Superior temporal gyrus (tissue), 1 donor: ENCODE measurements around the gene C2orf92.
A peak's percentile ranks its signal among the peaks of the same experiment; 100 is the strongest.
"Not testable (repeated sequence)": the region's sequence is repeated elsewhere in the genome, so short reads cannot be mapped to it uniquely, and the experiment has no call there.

Source experiments
- DNase-seq: peaks from one replicate; pipeline ENCODE4 v3.0.0-alpha.2; 2016; ENCODE audit errors: extremely low spot score

The C2orf92 gene

DNA sequence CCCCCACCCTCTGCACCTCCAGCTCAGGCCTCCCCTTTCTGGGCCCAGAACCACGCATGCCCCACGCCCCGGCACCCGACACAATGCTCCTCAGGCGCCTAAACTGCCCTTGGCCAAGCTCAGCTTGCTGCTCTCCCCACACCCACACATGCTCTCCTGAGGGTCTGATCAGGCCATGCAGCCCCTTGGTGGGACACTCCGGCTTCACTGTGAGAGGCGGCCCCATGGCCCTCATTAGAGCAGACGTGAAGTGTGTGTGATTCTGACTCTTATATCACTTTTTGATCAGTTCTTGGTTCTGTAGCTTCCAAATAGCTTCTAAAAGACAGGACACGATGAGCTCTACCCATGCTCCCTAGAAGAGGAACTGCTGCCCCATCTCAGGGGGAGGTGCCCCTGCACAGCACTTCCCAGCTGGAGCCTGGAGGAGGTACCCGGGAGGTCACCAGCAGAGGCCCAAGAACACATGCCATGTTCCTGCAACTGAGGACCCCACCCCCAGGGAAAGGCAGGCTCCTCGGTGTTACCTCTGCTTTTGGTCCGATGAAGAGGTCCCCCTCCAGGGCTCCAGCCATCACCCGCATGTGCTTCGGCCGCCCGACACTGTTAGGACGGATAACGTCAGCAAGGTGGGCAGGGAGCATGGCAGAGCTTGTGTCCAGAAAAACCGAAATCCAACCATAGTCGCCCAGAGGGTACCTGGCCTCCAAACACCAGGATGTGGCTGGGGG lies 9.3 kb upstream of the C2orf92 start:
- DNase-seq = no peak

DNA sequence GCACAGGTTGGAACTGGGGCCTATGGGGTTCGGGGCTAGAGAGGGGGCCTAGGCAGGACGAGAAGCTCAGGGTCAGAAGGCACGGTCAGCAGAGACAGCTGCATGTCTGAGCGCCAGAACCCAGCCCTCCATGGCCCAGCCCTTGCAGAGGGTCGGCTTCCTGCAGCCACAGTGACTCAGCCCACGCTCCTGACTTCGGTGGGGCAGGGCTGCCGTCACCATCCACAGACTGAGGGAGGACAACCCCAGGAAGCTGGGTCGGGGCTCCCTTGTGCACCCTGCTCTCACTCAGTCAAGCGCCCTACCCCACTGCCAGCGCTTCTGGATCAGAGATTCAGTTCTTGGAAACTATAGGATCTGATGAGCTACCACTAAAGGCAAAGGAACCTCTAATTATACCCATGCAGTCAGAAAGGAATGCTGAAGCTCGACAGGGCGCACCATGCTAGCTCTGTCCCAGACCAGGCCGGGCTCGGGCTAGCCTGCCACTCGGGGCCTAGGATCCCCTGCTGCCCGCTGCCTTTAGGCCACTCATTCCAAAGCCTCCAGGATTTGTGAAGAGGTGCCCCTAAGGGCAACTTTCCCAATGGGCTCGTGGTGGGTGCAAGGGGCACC lies 8.6 kb upstream of the C2orf92 start:
- DNase-seq = no peak

GRCh38 chr2:97661927-97662326 lies 7.6 kb upstream of the C2orf92 start:
- DNase-seq = no peak

- DNase-seq = no peak
These were observed 7.1 kb upstream of the C2orf92 start for GRCh38 chr2:97662386-97662894.

- DNase-seq = peak; percentile 58
These were observed 6.5 kb upstream of the C2orf92 start for GRCh38 chr2:97662895-97663625.

DNA sequence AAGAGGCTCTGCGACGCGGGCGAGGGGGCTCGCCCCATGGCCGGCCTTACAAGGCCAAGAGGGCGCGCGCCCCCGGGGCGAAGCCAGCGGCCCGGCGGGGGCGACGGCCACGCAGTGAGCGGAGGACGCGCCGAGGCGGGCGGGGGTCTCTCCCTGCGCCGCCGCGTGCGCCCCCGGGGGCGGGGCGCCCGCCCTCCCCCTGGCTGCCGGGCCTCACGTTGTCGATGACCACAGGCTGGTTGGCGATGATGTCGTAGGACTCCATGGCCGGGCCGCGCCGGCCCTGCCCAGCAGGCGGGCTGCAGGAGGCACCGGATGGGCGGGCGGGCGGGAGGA lies 5.9 kb upstream of the C2orf92 start:
- DNase-seq = no peak

- peak; percentile 98 for DNase-seq
These were observed 5.4 kb upstream of the C2orf92 start, which contains the start of gene ACTR1B for GRCh38 chr2:97663962-97664635. TSS of gene ACTR1B (minus strand) at chr2:97664044. CDS start at chr2:97663890, 154 bp downstream.

DNA sequence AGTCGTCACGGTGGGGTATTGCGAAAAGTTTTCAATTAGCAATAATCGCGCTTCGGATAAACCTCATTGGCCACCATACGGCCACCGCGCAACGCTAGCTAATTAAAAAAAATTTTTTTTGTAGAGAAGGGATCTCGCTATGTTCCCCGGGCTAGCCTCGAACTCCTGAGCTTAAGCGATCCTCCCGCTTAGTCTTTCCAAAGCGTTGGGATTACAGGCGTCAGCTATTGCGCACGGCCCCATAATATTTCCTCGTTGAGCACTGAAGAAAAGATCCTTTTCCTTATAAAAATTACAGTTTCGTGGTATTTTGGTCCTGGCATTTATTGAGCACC lies 4.9 kb upstream of the C2orf92 start:
- DNase-seq = no peak

DNA sequence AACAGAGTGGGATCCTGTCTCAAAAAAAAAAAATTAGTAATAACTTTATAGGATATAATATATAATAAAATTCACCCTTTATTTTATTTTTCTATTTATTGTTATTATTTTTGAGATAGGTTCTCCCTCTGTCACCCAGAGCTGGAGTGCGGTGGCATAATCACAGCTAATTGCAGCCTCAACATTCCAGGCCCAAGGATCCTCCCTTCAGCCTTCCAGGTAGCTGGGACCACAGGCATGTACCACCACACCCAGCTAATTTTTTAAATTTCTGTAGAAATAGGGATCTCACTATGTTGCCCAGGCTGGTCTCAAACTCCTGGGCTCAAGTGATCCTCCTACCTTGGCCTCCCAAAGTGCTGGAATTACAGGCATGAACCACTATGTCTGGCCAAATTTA lies 958 bp downstream of the C2orf92 start:
- DNase-seq = no peak

- DNase-seq = no peak
These were observed 2.0 kb downstream of the C2orf92 start for GRCh38 chr2:97671526-97671925.

- DNase-seq = not testable (repeated sequence)
These were observed 3.2 kb downstream of the C2orf92 start for GRCh38 chr2:97672606-97673140.

DNA sequence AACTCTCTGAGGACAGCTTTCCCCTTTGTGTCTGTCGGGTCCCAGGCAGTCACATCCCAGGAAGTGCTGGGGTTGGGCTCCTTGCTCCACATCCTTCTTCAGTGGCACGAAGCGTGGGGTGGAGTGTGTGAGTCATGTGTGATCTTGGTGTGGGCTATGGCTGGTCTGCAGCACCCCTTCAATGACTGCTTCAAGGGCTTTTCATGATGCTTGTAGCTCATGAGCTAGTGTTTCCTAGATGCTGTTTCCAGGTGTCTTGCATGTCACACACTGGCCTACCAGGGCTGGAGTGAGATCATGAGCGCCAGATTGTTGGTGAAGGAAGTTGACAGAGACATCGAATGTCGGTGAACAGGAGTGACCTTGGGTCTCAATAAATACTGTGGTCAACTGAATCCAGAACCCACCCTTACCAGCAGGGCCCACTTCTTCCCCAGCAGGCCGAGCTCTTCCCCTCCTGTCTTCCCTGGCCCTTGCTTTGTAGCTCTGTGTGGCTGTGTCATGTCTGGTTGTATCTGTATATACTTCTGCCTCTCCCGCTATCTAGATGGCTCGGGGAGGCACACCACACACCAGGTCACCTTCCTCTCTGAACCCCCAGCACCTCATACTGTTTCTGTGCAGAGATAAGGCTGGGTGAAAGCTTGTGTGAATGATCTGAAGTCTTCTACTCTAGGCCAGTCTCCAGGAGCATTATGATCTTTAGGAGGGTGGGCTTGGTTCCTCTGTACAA lies 3.8 kb downstream of the C2orf92 start:
- no peak for DNase-seq

DNA sequence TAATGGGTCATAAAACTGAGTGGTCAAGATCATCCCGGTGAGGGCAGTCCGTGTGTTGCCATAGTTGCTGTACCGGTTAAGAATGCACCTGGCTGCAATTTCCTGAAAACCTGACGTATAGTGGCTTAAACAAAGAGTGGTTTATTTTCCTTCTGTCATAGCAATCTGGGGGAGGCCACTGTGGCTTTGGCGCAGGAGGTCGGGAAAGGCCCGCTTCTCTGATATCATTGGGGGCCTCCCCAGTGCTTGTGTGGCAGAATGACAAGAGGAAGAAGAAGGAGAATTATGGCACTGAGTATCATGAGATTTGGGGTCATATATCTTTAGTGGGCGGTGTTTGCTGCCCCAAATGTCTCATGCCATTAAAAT lies 4.4 kb downstream of the C2orf92 start:
- no peak for DNase-seq

GRCh38 chr2:97675430-97676113 lies 6.1 kb downstream of the C2orf92 start:
- DNase-seq = no peak

- no peak for DNase-seq
These were observed 7.1 kb downstream of the C2orf92 start for GRCh38 chr2:97676620-97677019.

GRCh38 chr2:97677480-97677879 lies 8.0 kb downstream of the C2orf92 start:
- DNase-seq = no peak

- DNase-seq = no peak
These were observed 8.8 kb downstream of the C2orf92 start for GRCh38 chr2:97678298-97678697.

DNA sequence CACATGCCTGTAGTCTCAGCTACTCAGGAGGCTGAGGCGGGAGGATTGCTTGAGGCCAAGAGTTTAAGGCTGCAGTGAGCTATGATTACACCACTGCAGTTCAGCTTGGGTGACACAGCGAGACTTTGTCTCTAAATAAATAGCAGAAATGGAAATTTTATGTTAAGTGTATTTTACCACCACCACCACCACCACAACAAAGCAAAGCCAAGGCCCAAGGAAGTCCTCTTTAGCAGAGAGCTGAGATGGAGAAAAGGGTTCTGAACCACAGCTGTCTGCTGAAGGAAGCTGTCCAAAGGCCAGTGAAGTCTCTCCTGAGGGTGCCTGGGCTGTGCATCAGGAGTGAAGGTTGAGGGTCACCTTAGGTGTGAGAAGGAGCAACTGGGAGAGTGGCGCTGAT lies 17.7 kb downstream of the C2orf92 start:
- not testable (repeated sequence) for DNase-seq

DNA sequence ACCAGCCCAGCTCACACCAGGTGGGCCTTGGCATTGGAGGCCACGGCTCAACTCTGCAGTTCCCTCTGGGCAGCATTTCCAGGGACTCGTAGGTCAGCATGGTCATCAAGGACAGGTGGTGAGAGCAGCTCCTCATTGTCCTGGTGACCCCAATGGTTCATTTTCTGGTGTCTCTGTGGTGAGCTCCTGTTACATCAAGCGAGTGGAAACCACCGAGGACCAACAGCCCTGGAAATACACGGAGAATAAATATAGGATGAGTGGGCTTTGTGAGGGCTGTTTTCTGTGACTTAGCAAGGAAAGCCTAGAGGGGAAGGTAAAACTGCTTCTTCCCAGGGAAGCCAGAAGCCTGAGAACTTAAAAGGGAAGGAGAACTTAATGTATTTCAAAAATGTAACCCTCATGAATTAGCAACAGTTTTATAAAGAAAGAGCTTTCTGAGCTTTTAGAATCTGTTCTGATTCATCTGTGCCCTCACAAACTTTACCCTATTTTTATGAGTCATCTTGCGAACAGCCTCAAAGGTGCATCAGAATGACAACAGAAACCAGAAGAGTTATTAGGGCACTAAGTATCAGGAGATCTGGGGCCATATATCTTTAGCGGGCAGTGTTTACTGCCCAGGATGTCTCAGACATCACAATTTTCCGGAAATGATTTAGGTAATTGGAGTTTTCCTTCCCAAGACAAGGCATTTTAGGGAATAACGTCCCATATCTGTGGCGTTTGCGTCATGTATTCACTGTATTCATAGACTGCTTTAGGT lies 18.7 kb downstream of the C2orf92 start:
- no peak for DNase-seq

- DNase-seq = no peak
These were observed 21.7 kb downstream of the C2orf92 start for GRCh38 chr2:97691166-97691565.
